ENCODE measurements around the gene PLCXD1.

DNA sequence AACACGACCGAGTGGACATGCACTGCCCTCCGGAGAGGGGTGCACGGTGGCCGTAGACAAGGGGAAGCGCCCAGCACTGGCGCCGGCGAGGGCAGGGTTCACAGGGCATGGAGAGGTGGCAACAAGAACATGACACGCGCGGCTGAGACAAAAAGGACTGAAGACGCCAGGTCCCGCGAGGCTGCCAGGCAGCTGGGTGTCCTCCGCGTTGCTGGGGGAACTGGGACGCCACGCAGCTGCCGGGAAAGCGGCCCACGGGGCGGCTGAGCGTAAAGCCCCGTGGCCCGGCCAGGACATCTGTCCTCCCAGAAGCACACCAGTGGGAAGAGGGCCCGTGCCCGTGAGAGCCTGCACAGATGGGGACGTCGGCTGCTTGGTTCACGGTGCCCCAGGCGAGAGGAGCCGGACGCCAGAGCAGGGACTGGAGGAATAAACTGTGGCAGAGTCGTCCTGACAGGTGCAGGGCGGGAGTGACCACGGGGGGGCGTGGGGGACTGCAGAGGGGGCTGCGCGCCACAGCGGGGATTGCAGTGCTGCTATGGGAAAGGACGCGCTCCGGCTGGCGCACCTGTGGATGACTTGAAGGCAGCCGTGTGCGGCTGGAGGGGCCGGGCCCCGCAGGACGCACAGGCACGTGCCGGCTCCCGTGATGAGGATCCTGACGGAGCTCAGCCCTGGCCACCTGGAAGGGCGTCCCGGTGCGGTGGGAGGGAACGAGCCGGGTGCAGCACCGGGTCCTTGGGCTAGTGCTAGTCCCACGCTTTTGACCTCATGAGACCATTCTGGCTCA lies 69.5 kb downstream of the PLCXD1 start:
- TF ChIP-seq, protein P1, sequence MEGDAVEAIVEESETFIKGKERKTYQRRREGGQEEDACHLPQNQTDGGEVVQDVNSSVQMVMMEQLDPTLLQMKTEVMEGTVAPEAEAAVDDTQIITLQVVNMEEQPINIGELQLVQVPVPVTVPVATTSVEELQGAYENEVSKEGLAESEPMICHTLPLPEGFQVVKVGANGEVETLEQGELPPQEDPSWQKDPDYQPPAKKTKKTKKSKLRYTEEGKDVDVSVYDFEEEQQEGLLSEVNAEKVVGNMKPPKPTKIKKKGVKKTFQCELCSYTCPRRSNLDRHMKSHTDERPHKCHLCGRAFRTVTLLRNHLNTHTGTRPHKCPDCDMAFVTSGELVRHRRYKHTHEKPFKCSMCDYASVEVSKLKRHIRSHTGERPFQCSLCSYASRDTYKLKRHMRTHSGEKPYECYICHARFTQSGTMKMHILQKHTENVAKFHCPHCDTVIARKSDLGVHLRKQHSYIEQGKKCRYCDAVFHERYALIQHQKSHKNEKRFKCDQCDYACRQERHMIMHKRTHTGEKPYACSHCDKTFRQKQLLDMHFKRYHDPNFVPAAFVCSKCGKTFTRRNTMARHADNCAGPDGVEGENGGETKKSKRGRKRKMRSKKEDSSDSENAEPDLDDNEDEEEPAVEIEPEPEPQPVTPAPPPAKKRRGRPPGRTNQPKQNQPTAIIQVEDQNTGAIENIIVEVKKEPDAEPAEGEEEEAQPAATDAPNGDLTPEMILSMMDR (IDR thresholded peaks at IDR 0.05), result no peak
- TF ChIP-seq POLR2AphosphoS5 (IDR thresholded peaks at IDR 0.05; ENCODE audit: insufficient read depth in 1 of 2, low read depth in 1 of 2), result no peak
- TF ChIP-seq POLR2A (IDR thresholded peaks at IDR 0.05), result no peak

Data from vagina (tissue), 2 donors.